GF-D8 (cell line): ENCODE data around the gene SLC35B4.

Experiments
- DNase-seq: peaks from one replicate; lab custom pipeline; 2025; lab: John Stamatoyannopoulos, UW

SLC35B4 gene, protein sequence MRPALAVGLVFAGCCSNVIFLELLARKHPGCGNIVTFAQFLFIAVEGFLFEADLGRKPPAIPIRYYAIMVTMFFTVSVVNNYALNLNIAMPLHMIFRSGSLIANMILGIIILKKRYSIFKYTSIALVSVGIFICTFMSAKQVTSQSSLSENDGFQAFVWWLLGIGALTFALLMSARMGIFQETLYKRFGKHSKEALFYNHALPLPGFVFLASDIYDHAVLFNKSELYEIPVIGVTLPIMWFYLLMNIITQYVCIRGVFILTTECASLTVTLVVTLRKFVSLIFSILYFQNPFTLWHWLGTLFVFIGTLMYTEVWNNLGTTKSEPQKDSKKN

DNA sequence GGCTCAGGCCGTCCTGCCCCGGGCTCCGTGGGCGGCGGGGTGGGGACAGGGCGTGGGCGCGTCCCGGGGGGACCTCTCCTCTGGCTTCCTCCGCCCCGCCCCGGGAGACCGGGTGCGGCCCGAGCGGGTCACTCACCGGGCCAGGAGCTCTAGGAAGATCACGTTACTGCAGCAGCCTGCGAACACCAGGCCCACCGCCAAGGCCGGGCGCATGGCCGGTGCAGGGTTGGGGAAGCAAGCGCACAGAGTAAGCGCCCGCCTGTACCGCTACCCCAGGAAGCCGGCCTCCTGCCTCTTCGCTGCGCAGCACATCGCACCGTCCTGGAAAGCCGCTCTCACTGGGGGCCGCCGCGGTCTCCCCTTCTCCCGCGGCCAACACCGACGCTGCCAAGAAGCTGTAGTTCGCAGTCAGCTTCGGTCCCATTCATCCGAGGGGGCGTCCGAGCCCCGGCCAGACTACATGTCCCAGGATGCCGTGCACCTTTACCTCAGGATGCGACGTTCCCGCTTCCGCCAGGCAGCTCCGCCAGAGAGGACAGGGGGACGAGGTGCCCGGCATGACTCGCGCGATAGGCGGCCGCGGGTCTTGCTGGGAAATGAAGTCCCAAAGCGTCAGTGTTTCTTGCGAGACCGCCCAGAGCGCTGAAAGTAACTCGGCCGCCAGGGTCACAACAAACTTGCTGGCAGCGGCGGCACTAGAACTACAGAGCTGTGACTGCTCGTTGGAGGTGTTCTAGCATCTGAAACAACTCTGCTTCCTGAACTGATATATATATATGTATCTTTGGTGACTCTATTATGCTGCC lies at the start of gene SLC35B4:
SLC35B4 (minus strand) TSS at position 392 of the 806 bp plus-strand sequence; CDS start at position 213, 179 bp downstream.
- peak; percentile 95 for DNase-seq

DNA sequence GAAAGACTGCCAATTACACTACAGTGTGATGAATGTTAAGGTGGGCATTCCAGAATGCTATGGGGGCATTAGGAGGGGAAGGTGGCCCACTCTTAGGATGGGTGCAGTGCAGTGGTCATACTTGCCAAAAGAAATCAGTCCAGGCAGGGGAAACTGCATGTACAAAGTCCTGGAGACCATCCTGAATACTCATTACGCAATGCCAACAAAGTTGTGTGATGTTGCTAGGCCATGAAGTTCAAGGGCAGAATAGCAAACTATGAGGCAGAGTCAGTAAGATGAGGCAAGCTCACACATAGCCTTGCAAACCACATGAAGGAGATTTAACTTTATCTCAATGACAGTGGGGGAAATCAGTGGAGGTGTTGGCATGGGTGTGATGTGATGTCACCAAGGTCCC lies 49.8 kb upstream of the SLC35B4 start:
- DNase-seq: no peak

DNA sequence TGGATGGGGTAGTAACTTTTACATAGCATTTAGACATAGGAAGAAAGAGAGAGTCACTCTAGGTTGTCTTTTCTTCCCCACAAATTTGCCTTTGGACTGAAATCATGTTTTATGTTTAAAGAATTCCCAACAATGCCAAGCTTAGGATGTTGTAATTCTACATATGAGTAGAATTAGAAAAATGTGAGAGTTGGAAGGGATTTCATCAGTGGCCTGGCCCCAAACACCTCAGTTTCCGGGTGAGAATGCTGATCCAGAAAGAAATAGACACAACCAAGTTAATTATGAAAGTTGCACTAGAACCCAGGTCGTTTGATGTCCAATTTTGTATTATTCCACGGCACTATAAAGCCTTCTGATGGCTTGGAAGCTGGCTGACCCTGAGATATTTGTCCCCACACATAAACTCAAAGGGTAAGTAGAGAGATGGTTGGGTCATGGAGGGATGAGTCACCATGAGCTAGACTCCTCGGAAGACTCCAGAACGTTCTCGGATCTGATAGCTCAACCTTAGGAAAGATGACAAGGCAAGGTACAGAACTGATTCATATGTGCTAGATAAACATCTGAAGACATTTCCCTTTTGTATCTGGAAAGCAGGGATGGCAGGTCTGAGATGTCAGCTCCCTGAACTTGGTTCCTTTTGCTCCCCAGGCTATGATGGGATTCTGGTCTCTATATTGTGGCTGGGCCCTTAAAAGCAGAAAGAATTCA lies 48.8 kb upstream of the SLC35B4 start:
- no peak for DNase-seq

DNA sequence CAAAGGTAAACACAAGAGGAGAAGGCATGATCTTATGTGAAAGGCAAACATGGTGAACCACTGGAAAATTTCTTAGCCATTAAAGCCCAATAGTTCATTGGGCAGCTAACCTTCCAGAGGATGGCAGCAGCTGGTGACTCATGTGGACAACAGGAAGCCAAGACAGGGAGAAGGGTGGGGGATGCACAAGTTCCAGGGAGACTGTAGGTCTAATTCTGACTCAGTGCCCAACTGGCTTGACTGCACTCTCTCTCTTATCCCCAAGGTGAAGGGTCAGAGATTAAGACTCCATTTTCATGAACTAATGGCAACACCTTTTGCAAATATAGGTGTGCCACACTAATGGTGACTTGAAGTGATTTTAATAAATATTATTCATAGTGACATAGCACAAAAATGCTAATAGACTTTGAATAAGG lies 47.9 kb upstream of the SLC35B4 start:
- no peak for DNase-seq

DNA sequence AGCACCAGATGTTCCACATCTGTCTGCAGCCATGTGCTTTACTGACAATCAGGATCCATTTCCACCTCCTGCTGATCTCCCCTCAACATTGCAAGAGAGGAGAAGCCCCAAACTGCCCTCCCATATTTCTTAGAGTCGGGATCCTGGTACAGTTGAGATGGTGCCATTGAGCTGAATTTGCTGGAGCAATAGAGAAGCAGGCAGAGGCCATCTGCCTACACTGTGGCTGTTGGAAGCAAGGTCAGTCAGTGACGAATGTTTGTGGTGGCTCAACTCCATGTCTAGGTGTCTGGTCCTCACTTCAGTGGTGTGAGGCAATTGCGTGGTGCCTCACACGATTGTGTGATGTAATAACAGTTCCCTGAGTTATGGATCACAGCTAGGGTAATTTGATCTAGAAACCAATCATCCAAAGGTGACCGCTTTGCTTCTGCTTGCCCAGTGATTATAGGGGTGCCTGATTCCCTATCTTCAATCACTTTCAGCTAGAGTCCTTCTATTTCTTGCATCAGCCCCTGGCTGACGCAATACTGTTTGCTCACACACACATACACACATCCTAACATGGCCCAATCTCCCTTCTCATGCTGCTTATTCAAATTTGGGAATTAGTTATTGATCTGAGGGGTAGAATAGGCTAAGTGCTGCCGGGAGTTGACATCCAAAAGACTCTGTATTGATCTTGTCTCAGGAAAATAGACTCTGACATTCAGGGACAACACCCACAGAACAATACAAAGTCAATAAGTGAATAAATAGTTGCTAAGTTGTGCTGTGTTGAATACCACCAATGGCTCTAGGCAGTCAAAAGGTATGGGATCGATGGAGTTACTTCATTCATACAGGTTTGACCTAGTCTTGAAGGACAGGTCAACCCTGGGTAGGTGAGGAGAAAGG lies 46.1 kb upstream of the SLC35B4 start:
- DNase-seq: no peak

DNA sequence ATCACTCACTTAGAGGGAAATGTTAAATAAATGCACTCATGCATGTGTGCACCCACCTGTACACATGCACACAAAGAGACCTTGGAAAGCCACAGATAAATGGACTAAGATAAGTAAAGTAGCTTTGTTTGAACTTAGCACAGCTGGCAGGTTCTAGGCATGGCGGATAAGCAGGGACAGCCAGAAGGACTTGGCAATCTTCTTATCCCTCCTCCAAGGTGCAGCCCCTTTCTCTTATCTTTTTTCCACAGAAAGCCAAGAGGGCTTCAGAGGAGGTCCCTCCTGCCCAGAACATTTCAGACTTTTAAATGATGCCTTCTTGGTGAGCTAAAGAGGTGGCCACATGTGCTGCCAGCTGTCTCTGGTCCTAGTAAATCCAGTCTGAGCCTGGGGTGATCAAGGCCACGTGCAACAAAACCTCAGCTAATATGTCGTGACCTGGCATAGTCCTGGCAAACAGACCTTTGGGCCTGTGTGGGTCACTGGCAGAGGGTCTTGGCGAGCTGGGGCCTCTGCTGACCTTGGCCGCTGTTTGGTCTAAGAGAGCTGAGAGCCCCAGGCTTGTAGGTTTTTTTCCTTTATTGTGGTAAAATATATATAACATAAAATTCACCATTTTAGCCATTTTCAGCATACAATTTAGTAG lies 43.2 kb upstream of the SLC35B4 start:
- no peak for DNase-seq

DNA sequence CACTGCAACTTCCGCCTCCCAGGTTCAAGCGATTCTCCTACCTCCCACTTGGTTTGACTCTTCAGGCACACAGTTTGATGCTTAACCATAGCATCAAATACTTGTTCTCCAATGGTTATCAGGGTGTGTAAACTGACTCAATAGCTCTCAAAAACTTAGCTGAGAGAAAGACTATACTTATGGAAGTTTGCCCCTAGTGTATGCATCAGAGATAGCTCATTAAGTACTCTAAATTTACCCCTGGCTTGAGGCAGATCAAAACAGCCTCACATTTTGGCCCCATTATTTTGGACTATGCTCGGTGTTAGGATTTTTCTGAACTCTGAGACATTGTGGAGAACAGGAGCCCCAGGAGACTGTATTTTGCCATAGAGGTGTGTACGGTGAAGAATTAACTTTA lies 40.8 kb upstream of the SLC35B4 start:
- DNase-seq: no peak

DNA sequence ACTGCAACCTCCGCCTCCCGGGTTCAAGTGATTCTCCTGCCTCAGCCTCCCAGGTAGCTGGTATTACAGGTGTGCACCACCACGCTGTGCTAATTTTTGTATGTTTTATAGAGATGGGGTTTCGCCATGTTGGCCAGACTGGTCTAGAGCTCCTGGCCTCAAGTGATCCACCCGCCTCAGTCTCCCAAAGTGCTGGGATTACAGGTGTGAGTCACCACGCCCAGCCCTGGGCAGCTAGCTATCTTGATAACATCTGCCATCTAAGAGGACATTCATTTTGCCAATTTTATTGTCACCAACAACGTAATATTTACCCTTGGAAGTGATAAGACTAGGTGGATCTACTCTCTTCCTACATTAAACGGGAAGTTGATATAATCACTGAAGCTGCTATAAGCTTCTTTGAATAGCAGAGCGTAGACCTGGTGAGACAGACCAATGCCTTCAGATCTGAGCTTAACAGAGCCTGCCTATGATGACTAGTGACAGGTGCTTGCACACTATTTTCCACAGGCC lies 39.7 kb upstream of the SLC35B4 start:
- DNase-seq: no peak

DNA sequence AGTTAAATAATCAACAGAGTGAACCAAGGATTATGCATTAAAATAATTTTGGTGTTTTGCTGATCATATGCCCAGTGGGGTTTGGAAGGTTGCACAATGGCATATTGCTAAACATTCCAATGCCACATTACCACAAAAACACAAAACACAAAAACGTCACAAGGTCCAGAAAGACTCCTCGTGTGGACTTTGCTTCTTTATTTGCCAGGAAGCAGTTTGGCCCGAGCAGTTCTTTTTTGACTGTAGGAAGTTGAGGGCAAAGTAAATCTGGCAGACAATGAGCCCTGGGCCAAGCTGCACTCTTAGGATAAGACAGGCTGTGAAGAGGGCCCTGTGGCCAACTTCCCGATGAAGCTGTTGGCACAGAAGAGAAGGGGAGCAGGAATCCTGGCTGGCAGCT lies 39.2 kb upstream of the SLC35B4 start:
- peak; percentile 30 for DNase-seq

DNA sequence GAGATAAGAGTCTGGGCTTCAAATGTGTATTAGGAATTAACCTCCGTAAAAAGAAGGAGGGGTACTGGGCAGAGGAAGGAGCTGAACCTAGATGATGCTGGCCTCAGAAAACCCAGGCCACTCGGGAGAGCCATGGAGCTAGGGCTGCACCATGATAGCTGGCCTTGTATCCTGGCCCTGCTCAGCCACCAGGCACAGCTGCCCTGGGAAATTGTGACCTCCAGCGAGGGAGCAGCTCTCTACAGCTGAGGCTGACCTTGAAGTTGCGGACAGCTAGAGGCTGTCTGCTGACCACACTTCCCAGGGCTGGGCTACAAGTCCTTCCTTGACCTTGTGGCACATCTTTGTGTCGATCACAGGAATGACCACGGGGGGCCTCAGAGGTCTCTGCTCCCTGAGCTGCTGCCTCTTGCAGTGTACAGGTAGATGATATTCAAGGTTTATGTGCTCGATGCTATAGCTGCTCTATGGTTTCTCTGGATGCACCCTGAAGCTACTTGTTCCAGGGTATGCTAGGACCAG lies 38.3 kb upstream of the SLC35B4 start:
- no peak for DNase-seq

DNA sequence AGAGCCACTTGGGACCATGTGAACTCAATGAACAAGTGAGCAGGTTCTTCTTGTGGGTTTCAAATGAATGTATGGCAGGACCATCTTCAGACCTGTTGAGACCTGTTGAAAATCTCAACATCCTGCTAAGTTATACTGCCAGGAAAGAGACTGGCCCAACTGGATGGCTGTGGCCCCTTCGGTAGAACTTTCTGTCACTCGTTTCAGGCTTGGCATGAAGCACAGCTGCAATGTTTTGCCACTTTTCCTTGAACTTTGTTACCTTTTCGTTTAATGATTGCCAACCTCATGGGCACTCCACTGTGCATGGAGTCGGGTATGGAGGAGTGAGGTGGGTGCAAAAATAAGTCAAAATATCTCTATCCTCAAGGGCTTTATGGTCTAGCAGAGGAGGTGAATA lies 36.7 kb upstream of the SLC35B4 start:
- no peak for DNase-seq

DNA sequence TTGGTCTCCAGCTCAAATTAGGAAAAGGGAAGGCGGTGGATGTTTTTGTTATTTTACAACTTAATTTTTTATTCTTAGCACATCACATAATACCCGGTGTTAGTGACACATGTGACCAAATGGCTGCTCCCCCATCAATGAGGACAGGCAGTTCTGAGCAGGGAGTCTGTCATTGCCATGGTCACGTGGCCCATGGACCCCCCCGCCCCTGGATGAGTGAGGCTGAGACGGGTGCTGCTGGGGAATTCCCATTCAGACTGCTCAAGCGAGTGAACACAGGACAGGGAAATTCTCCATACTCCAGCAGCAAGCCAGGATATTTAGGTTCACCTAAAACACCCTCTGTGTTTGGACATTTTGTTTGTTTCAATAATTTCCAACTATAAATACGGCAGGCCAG lies 34.7 kb upstream of the SLC35B4 start:
- no peak for DNase-seq

DNA sequence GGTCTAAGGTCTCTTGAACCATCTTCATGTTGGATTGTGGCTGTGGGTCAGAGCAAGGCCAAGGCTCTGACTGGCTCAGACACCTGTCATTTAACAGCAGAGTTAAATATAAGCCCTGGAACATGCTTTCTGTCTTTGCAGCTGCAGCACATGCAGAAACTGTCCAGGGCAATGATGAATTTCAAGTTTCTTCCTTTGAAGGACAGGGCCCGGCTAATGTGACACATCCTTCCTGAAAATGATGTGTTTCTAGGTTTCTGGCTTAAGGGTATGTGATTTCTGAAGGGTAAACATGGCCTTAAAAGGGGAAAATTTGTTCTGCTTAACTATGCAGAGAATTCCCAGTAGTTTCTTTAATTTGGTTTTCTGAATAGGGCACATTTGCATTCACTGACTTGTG lies 34.0 kb upstream of the SLC35B4 start:
- no peak for DNase-seq

DNA sequence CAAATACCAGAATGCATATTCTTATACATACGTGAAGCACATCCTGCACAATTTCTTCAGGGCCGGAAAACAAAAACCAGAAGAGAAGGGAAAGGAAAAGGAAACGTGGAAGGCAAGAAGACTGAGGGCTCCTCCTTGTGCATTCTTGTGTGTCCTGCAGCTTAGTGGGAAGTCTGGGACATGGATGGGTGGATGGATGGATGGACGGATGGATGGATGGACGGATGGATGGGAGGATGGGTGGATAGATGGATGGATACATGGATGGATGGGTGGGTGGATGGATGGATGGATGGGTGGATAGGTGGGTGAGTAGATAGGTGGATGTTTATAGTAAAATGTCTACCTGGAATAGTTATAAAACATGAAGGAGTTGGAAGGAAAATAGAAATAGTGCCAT lies 30.8 kb upstream of the SLC35B4 start:
- DNase-seq: no peak

DNA sequence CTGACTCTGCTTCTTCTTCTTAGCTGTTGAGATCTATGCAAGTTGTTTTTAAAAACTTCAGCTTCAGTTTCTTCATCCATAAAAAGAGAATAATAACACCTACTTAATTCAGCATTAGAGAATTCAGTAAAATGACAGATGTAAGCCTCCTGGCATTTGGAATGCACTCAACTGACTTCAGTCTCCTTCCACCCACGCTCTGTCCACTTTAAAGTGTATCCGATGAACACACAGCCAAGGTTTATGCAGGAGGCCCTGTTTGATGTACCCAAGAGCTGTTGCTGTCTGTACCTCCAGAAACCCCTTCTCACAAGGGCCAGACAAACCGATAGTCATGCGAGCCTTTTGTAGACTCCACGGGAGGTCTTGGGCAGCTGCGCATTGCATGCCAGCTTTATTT lies 27.1 kb upstream of the SLC35B4 start:
- DNase-seq: no peak

DNA sequence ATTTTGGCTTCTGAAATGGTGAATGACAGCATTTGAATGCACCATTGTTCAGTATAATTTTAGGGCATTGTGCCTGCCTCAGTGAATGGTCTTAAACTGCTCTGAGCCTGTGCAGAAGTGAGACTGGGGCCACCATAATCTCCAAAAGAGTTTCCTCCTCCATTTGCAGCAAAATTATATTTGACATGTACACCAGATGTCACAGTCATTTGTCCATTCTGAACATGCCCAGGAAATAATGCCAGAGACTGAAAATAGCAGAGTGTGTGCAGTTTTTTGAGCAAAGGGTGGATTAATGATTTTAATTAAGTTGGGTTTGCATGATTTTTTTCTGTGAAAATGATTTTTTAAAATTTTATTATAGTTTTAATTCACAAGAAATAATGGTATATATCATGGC lies 26.4 kb upstream of the SLC35B4 start:
- DNase-seq: no peak

DNA sequence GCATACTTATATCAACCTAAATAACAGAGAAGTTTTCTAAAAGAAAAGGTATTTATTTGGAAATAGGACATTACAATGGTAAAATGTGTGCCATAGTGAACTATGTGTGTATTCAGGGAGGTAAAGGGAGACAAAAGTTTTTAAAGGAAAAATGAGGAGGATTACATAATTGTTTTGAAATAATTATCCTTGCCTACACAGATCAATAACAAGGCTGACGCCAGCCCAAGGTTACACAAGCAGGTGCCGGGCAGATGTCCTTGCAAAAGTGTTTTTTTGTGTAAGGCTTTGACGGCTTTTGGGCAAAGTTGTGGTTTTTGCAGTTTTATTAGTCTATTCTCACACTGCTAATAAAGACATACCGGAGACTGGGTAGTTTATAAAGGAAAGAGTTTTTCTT lies 22.7 kb upstream of the SLC35B4 start:
- no peak for DNase-seq

DNA sequence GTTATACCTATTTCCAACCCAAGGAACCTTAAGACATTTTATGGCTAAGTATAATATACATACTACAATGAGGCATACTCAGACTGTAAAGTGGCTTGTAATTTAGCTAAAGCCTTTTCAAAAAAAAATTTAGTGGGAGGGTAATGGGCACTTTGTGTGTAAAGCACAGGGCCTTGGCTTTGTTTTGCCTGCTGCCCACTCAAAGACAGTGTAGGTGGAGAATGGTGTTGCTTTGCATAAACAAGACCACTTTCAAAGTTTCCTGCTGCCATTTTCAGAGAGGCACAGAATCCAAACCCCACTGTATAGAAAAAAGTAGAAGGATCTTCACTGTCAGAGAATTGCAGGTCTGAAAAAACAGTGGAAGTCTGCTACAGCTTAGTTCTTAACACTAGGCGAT lies 21.2 kb upstream of the SLC35B4 start:
- no peak for DNase-seq

DNA sequence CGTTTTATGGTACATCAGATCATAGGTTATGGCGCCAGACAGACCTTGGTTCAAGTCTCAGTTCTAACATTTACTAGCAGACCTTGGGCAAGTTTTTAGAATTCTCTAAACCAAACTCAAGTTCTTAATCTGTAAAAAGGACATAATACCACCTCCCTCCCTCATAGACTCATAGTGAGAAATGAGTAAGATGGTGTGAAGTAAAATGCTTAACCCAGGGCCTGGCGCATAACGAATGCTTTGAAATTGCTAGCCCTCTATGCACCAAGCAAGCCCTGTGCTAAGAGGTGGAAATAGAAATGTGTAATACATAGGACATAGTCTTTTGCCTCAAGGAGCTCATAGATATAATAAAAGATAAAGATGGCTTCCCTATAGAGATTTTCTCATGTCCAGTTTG lies 17.7 kb upstream of the SLC35B4 start:
- DNase-seq: no peak

DNA sequence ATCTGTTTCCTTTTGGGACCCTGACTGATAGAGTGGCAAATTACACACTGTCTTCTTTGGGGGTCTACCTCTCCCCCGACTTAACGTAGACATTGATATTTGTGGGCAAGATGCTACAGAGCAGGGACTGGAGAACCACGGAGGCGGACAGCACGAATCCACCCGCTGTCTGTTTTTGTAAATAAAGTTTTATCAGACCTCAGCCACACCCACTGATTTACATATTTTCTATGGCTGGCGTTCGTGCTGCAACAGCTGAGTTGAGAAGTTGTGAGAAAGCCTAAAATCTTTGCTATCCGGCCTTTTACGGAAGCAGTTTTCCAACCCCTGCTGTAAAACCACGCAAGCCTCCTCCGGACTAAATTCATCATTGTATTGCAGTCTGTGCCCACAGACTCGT lies 17.2 kb upstream of the SLC35B4 start:
- DNase-seq: no peak

DNA sequence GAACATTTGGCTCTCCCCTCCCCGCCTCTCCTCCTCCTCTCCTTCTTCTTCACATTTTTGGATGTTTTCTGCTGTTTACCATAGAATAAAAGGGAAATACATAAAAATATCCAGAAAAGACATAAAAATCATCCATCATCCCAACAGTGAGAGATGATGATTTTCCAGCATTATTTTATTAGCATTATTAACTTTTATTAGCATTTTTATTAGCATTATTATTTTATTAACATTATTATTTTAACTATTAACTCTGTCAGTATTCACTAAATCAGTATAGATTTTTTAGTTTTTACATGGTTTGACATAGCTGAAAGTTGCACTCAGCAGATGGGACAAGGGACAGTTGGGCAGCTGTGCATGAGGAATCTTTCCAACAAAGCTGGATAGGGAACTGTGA lies 16.2 kb upstream of the SLC35B4 start:
- DNase-seq: no peak
